Breast epithelium (tissue), 3 donors: ENCODE results near the gene TKT.

Experiments used
- CTCF ChIP-seq, 3 donors: fragments of 450-650 bp; IDR thresholded peaks; one replicate each; pipeline ENCODE4 v1.5.1; 2016 to 2017; ENCODE audit warnings: antibody characterized with exemption in 3 of 3, mild to moderate bottlenecking in 3 of 3, moderate library complexity in 3 of 3
- POLR2A ChIP-seq: fragments of 450-650 bp; IDR thresholded peaks from one replicate; pipeline ENCODE4 v1.6.1; 2016; ENCODE audit warnings: antibody characterized with exemption, mild to moderate bottlenecking, moderate library complexity
- POLR2AphosphoS5 ChIP-seq, 3 donors: sonication (generic); formaldehyde crosslinking; IDR thresholded peaks; one replicate each; pipeline ENCODE4 v1.6.1; 2017; ENCODE audit warnings: antibody characterized with exemption in 3 of 3

DNA sequence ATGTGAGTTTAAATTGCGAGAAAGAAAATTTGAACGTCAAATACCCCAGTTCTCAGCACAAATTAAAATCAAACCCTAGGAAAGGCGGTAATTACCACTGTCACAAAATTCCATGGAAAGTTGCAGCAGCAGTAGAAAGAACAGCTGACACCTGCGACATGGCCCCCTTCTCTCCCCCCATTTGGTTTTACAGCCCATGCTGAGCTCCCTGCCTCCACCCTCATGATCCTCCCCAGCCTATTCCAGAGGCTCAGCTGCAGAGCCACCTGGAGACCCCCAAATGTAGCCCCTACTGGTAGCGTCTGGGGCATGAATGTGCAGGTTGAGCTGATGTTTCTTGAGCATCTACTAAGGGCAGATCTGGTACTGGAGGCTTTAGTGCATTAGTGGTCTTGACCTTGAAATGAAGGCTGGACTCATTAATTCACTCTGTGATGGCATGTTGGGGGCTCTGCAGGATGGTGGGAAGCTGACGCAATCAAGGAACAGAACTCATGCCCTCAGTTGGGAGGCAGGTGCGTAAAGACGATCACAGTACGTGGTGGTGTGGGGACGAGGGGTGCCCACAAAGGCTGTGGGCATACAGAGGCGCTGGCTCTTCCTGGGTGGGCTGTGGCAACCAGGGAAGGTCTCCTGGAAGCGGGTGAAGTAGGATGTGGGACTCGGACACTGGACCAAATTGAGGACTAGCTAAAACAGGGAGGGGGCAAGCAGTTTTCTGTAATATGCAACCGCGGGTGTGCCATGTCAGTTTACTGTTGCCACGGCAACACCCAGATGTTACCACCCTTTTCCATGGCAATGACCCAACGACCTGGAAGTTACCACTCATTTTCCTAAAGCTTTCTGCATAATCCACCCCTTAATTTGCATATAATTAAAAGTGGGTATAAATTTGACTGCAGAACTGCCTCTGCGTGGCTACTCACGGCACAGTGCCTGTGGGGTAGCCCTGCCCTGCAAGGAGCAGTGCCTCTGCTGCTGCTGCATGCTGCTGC is 55.0 kb downstream of the TKT start:
- TF ChIP-seq CTCF (IDR thresholded peaks at IDR 0.05) (no peak), POLR2A (no peak), POLR2AphosphoS5 (IDR thresholded peaks at IDR 0.05) (no peak)
